BE2C (cell line): ENCODE results near the gene PARK7.
A peak's percentile ranks its signal among the peaks of the same experiment; 100 is the strongest.

Source experiments
- DNase-seq: peaks from one replicate; pipeline ENCODE4 v3.0.0-alpha.2; 2020
- H3K27me3 ChIP-seq: fragments of 250-450 bp; sonication (Bioruptor Pico); 2 replicates; pipeline ENCODE4 v1.5.1; 2020; ENCODE audit warnings: mild to moderate bottlenecking
- H3K36me3 ChIP-seq: fragments of 250-450 bp; sonication (Bioruptor Pico); 2 replicates; pipeline ENCODE4 v1.5.1; 2020; ENCODE audit warnings: mild to moderate bottlenecking
- H3K4me1 ChIP-seq: fragments of 250-450 bp; sonication (Bioruptor Pico); 2 replicates; pipeline ENCODE4 v1.5.1; 2020
- H3K4me3 ChIP-seq: 2 replicates; pipeline ENCODE4 v1.5.1; 2011; ENCODE audit warnings: low read depth, low read length
- H3K9me3 ChIP-seq: fragments of 250-450 bp; sonication (Bioruptor Pico); 2 replicates; pipeline ENCODE4 v1.5.1; 2020
- TF ChIP-seq, protein P1 (sequence below): IDR thresholded peaks from 2 replicates; pipeline ENCODE4 v1.5.1; 2012; ENCODE audit warnings: mild to moderate bottlenecking, low read depth, low read length

Gene PARK7

DNA sequence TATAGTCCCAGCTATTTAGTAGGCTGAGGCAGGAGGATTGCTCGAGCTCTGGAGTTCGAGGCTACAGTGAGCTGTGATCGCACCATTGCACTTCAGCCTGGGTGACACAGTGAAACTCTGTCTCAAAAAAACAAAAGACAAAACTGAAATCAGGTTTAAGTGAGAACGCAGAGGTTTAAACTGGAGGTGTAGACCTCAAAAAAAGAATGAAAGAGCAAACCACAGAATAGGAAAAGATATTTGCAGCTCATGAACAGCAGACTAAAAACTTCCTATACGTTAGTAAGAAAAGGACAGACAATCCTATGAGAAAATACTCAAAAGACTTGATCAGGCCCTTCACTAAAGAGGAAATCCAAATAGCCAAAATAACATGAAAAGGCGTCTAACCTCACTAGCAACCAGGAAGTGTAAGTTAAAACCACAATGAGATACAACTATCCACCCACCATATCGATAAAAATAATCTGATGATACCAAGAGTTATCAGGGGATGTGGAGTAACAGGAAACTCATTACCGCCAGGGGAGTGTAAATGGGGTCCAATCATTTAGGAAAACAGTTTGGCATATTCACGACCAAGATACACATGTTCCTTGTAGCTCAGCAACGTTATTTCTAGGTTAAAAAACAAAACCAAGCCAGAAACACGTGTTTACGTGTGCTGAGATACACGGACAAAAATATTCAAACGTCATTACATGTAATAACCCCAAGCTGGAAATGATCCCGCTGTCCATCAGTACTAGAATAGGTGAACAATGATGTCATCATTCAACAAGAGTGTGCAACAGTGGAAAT, 30.7 kb upstream of the PARK7 start:
- no peaks in the 10 kb centered on the region for H3K4me1 ChIP-seq
- DNase-seq = no peak
- TF ChIP-seq, protein P1, sequence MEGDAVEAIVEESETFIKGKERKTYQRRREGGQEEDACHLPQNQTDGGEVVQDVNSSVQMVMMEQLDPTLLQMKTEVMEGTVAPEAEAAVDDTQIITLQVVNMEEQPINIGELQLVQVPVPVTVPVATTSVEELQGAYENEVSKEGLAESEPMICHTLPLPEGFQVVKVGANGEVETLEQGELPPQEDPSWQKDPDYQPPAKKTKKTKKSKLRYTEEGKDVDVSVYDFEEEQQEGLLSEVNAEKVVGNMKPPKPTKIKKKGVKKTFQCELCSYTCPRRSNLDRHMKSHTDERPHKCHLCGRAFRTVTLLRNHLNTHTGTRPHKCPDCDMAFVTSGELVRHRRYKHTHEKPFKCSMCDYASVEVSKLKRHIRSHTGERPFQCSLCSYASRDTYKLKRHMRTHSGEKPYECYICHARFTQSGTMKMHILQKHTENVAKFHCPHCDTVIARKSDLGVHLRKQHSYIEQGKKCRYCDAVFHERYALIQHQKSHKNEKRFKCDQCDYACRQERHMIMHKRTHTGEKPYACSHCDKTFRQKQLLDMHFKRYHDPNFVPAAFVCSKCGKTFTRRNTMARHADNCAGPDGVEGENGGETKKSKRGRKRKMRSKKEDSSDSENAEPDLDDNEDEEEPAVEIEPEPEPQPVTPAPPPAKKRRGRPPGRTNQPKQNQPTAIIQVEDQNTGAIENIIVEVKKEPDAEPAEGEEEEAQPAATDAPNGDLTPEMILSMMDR = no peak
- H3K9me3 ChIP-seq = no peaks in the 10 kb centered on the region
- no peaks in the 10 kb centered on the region for H3K27me3 ChIP-seq
- no peak overlapping the region for H3K4me3 ChIP-seq
- H3K36me3 ChIP-seq = no peaks in the 10 kb centered on the region

DNA sequence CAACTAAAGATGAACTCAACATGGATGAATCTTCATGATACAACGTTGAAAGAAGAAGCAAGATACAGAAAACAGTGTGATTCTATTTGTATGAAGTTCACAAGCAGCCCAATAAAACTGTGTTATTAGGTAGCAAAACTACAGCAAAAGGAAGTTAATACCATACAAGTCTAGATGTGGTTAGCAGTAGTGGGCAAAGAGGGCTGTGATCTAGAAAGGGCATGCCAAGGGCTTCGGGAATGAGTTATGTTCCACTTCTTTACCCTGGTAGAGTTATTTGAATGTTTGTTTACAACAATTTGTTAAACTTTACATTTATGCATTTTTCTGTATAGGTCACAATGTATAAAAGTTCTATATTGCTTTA, 30.1 kb upstream of the PARK7 start:
- no peak overlapping the region for H3K4me3 ChIP-seq
- H3K36me3 ChIP-seq = no peaks in the 10 kb centered on the region
- H3K4me1 ChIP-seq = no peaks in the 10 kb centered on the region
- no peaks in the 10 kb centered on the region for H3K9me3 ChIP-seq
- no peak for DNase-seq
- no peaks in the 10 kb centered on the region for H3K27me3 ChIP-seq
- TF ChIP-seq, protein P1 = no peak

DNA sequence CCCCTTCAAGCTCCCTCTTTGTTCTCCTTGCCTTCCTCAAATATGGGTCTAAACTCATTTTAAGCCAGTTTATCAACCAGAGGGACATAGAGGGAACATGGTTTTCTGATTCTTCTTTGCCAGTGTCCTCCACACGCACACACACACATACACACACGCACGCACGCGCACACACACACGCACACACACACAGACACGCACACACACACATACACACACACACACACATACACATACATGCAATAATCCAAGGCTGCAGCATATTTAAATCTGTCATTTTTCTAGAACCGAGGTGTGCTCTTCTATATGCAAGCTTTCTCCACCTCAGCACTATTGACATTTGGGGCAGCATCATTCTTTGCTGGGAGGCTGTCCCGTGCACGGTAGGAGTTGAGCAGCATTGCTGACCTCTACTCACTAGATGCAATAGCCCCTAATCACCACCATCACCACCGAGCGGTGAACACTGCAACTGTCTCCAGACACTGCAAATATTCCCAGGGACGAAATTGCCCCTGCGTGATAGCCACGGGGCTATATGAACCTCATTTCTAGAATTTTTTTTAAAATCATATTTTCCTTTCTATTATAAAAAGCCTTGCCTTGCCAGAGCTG, 28.9 kb upstream of the PARK7 start:
- no peaks in the 10 kb centered on the region for H3K36me3 ChIP-seq
- H3K9me3 ChIP-seq = no peaks in the 10 kb centered on the region
- H3K27me3 ChIP-seq = no peaks in the 10 kb centered on the region
- H3K4me3 ChIP-seq = peak overlapping the region; percentile 19; the same call in 1 of the 2 replicates
- no peaks in the 10 kb centered on the region for H3K4me1 ChIP-seq
- TF ChIP-seq, protein P1 = peak; percentile 36
- DNase-seq = peak; percentile 23

DNA sequence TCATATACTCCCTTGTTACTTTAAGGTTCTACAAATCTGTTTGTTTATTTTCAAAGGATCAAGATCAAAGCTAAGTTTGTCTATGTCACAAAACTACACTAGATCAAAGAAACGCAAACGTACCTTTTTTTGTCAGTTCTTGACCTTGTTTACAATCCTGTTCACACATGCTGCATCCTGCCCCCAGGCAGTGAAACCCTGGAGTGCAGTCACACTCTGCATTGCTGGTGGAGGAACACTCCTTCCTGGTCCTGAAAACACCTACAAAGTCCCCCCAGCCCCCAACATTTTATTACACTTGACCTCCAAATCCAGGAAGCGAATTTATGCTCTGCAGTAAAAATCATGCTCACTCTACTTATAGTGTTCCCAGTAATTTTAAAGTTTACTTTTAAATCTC, 23.4 kb upstream of the PARK7 start:
- no peaks in the 10 kb centered on the region for H3K9me3 ChIP-seq
- no peak for DNase-seq
- peaks cover 6% of the 10 kb centered on the region; the same call in 1 of the 2 replicates for H3K27me3 ChIP-seq
- H3K4me1 ChIP-seq = no peaks in the 10 kb centered on the region
- no peaks in the 10 kb centered on the region for H3K36me3 ChIP-seq
- H3K4me3 ChIP-seq = no peak overlapping the region
- TF ChIP-seq, protein P1 = no peak

GRCh38 chr1:7940034-7940433, 21.5 kb upstream of the PARK7 start:
- no peaks in the 10 kb centered on the region for H3K36me3 ChIP-seq
- H3K9me3 ChIP-seq = no peaks in the 10 kb centered on the region
- TF ChIP-seq, protein P1 = no peak
- H3K4me3 ChIP-seq = no peak overlapping the region
- peaks cover 6% of the 10 kb centered on the region; the same call in 1 of the 2 replicates for H3K27me3 ChIP-seq
- no peak for DNase-seq
- no peaks in the 10 kb centered on the region for H3K4me1 ChIP-seq

DNA sequence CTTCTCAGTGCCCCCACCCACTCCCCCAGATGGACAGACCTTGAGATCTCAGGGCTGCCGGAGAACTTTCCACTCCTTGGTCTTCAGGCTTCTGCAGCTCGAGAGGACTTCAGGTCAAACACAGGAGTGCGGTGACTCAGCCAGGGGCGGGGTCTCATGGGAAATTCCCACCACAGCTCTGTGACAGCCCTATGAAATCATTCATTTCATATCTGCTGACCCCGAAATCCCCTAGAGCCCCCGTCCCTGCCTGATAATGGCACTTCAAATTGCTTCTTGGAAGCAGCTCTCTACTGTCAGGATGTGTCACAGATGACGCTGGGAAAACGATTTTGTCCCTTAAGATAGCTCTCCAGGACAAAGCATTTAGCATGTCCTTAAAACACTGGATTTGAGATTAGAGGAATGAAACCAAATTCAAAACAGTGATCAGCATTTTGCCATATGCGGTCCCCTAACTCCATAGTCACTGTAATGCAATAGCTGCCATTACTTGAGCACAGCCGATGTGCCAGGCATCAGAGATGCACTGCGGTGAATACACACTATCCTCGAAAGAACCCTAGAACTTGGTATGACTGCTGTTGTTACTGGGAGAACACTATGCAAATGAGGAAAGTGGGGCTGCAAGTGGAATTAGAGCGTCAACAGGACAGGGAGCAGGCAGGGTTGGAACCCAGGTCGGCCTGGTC, 20.6 kb upstream of the PARK7 start, which contains the start of gene TNFRSF9:
TSS of gene TNFRSF9 (minus strand) at position 95 of the 692 bp plus-strand sequence. CDS start 845 bp downstream, outside the sequence.
- H3K27me3 ChIP-seq = peaks cover 6% of the 10 kb centered on the region; the same call in 1 of the 2 replicates
- TF ChIP-seq, protein P1 = no peak
- DNase-seq = peak; percentile 25

More for the DNA sequence above, 20.6 kb upstream of the PARK7 start, which contains the start of gene TNFRSF9:
- H3K9me3 ChIP-seq = no peaks in the 10 kb centered on the region
- no peaks in the 10 kb centered on the region for H3K36me3 ChIP-seq
- H3K4me3 ChIP-seq = no peak within 1 kb of the TSS
- H3K4me1 ChIP-seq = no peaks in the 10 kb centered on the region
